Middle frontal gyrus (tissue), 1 donor: ENCODE results near the gene SIVA1.

ENCODE experiments used
- DNase-seq: peaks from one replicate; pipeline ENCODE4 v3.0.0-alpha.2; 2015; ENCODE audit warnings: low spot score; ENCODE audit errors: extremely low spot score

SIVA1 gene, protein sequence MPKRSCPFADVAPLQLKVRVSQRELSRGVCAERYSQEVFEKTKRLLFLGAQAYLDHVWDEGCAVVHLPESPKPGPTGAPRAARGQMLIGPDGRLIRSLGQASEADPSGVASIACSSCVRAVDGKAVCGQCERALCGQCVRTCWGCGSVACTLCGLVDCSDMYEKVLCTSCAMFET

DNA sequence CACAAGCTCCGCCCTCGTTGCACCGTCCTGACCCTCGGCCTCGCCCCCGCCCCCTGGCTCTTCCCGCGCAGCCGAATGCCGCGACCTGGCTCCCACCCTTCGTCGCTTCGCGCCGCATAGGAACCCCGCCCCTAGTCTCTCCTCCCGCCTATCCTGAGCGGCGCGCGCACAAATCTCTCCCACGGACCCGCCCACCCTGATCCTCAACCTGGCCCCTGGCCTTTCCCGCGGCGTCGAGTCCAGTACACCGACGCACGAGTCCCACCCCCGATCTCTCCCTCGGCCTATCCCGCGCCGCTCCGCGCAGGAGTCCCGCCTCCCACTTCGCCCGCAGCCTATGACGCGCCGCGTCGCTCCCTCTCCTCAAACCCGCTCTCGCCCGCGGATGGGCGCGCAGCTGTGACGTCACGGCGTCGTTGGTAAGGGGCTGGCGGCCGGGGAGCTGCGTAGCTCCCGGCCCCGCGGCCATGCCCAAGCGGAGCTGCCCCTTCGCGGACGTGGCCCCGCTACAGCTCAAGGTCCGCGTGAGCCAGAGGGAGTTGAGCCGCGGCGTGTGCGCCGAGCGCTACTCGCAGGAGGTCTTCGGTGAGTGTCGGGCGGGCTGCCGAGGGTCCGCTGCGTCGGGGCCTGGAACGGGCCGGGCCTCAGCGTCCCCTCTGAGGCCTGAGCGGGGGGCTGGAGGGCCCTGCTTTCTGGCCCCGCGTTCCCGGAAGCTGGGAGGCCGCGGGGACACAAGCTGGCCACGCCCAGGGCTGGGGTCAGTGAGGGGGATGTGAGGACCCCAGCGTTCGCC, at the start of gene SIVA1:
TSS of gene SIVA1 (plus strand) at position 413 of the 793 bp plus-strand sequence. CDS start at position 468, 55 bp downstream.
- DNase-seq, result peak; percentile 98

GRCh38 chr14:104703269-104703668, 49.7 kb upstream of the SIVA1 start:
- no peak for DNase-seq

GRCh38 chr14:104704252-104704651, 48.7 kb upstream of the SIVA1 start:
- no peak for DNase-seq

GRCh38 chr14:104705340-104706047, 47.5 kb upstream of the SIVA1 start:
- DNase-seq, result no peak

DNA sequence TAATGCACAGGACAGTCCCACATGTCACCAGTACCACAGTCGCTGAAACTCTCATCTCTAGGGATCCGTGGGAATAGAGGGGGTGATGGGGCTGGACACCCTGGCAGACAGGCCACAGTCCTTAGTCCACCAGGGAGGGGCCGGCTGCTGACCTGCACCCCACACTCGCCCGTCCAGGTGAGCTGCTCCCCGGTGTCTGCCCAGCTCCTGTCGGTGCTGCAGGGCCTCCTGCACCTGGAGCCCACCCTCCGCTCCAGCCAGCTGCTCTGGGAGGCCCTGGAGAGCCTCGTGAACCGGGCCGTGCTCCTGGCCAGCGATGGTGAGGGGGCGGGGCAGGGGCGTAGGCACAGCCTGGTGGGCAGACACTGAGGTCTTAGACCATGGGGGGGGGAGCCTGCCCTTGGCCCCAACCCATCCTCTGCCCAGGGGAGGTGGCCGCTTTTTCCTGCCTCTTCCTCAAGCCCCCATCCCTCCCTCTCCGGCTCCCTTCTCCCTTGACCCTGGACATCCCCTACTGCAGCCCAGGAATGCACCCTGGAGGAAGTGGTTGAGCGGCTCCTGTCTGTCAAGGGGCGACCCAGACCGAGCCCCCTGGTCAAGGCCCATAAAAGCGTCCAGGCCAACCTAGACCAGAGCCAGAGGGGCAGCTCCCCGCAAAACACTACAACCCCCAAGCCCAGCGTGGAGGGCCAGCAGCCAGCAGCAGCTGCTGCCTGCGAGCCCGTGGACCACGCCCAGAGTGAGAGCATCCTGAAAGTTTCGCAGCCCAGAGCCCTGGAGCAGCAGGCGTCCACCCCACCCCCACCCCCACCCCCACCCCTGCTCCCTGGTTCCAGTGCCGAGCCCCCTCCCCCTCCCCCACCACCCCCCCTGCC, 46.0 kb upstream of the SIVA1 start:
- DNase-seq, result no peak

- no peak for DNase-seq
Measured at GRCh38 chr14:104707608-104708595, 45.0 kb upstream of the SIVA1 start.

DNA sequence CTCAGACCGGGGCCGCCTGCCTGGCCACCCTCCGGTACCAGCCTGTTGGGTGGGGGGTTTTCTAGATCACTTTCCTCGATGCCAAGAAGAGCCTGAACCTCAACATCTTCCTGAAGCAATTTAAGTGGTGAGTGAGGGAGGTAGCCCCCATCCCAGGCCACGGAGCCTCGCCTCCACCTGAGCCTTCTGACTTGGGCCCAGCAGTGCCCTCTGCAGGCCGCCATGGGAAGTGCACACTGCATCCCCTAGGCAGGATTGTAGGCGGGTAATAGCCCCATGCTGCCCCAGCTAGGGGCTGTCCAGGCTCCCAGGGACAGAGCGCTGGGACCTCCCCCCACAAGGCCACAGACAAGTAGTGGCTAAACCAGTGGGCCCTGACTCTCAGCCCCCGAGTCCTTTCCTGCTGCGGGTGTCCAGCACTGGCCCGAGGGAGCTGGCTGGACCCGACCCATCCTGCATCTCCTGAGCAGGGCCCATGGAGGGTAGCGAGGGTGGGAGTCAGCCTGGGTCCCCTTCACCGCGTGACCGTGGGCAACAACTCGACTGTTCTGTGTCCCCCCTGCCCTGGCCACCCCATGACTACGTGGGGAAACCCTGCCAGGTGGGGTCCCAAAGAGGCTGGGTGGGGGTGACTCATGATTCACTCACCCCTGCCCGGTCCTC, 44.2 kb upstream of the SIVA1 start:
- no peak for DNase-seq

DNA sequence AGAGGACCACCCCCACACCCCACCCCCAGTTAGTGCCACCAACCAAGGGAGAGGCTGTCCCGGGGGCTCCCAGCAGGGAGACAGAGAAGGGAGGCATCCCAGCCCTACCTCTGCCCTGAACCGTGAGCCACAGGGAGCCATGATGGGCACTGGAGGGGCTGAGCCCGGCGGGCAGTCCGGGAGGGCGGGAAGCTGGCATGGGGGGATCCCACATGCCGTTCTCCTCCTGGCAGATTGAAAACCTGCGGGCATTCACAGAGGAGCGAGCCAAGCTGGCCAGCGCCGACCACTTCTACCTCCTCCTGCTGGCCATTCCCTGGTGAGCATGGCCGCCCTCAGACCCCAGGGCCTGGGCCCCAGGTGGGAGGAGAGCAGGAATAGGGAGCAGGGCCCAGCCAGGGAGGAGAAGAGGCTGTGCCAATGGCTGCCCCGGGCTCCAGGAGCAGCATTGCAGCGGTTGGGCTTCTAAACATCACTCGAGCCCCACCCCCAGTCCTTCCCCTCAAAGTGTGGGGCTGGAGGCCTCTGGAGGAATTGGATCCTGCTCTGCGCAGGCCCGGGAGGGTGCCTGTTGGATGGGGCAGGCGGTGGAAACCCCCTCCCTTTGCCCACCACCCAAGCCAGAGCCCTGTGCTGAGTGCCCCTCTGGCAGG, 43.4 kb upstream of the SIVA1 start:
- no peak for DNase-seq

GRCh38 chr14:104710071-104710735, 42.7 kb upstream of the SIVA1 start:
- DNase-seq, result no peak

- no peak for DNase-seq
Measured at GRCh38 chr14:104712881-104713734, 39.8 kb upstream of the SIVA1 start.

- no peak for DNase-seq
Measured at GRCh38 chr14:104714066-104714465, 38.9 kb upstream of the SIVA1 start.

- DNase-seq, result no peak
Measured at GRCh38 chr14:104714681-104715080, 38.3 kb upstream of the SIVA1 start.

GRCh38 chr14:104715416-104715815, 37.5 kb upstream of the SIVA1 start:
- no peak for DNase-seq

- DNase-seq, result no peak
Measured at GRCh38 chr14:104715871-104716270, 37.1 kb upstream of the SIVA1 start.

- DNase-seq, result no peak
Measured at GRCh38 chr14:104717137-104717536, 35.8 kb upstream of the SIVA1 start.

GRCh38 chr14:104717646-104718045, 35.3 kb upstream of the SIVA1 start:
- DNase-seq, result no peak

DNA sequence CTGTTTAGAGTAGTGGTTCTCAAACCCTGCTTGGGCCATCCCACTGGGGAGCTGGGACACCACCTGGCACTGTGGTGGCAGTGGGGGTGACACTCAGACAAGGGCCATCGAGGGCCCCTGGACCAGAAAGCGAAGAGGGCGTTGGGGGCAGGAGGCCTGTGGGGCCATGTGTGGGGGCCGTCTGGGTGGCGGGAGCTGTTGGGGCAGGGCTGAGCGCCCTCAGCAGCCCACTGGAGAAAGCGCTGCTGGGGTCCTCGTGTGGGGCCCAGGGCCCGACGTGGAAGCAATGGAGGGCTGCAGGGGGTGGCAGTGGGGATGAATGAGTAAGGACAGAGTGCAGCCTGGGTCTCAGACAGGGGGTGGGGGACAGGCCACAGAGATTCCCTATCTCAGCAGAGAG, 34.8 kb upstream of the SIVA1 start:
- DNase-seq, result no peak

- DNase-seq, result no peak
Measured at GRCh38 chr14:104718871-104719270, 34.1 kb upstream of the SIVA1 start.
